Stimulated activated CD8-positive, alpha-beta memory T cell treated with anti-CD3 and anti-CD28 coated beads, Interleukin-7, amount 100 ng/mL, for 48 hours (primary cell): ENCODE data around the gene SLC25A33.
"Not testable (repeated sequence)": the region's sequence is repeated elsewhere in the genome, so short reads cannot be mapped to it uniquely, and the experiment has no call there.

ENCODE experiments used
- DNase-seq, 2 donors: peaks; one replicate each; pipeline ENCODE4 v3.0.0-alpha.2; 2020; ENCODE audit warnings: low read depth in 1 of 2; ENCODE audit errors: extremely low read depth in 1 of 2

Gene SLC25A33

DNA sequence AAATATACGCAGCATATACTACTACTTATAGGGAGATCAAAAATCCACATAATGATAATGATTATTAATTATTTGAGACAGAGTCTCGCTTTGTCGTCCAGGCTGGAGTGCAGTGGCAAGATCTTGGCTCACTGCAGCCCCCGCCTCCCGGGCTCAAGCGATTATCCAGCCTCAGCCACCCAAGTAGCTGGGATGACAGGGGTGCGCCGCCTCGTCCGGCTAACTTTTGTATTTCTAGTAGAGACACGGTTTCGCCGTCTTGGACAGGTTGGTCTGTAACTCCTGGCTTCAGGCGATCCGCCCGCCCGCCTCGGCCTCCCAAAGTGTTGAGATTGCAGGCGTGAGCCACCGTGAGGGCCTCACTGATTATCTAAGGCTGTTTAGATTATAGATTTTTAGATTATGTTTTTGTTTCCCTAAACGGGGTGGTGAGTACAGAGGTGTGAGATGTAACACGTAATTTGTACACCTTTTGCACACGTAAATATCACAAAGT lies 548 bp upstream of the SLC25A33 start:
- DNase-seq = no peak

DNA sequence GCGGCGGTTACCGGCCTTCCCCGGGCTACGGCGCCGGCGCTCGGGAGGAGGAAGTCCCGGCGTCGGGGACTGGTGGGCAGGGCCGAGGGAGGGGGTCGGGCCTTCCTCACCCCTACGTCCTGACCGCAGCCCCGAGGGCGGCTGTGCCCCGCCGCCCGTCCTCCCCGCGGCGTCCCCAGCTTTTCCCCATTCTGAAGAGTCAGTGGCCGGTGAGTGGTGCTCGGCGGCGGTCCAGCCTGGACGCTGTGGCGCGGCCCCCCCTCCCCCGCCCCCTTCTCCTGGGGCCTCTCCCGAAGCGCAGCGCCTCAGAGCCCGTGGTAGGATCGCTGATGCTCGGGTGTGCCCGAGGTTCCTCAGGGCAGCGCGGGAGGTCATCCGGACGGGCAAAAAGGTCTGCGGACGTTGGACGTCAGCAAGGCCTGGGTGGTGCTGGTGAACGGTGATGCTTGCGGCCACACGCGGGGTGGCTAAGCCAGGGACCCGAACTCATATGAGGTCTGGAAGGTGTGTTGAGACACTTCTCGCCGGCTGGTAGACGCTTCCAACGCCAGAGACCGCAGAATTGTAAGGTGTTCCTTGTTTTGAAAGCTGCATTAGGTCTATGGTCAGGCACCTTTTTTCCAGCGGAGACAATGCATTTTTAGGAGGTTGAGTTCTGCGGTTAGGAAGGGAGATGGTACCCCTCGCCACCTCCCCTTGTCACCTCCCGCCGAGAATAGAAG lies 725 bp downstream of the SLC25A33 start:
- peak; percentile 11 to 32 for DNase-seq

DNA sequence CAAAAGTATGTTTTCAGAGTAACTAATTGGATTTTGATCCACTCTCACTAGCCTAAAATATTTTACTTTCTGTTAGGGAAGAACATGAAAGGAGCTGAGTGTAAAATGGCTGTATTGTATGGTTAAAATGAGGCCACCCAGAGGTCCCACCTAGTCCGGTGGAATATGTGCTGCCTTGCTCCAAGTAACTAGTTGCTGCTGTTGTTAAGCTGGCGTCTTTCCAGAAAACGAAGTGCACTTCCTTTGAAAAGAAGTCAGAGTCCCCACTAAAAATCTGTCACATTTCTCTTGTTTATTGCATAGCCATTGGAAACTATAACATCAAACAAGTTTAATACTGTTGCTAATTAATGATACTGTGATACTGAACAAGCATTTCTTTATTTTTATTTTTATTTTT lies 3.2 kb downstream of the SLC25A33 start:
- DNase-seq = no peak

DNA sequence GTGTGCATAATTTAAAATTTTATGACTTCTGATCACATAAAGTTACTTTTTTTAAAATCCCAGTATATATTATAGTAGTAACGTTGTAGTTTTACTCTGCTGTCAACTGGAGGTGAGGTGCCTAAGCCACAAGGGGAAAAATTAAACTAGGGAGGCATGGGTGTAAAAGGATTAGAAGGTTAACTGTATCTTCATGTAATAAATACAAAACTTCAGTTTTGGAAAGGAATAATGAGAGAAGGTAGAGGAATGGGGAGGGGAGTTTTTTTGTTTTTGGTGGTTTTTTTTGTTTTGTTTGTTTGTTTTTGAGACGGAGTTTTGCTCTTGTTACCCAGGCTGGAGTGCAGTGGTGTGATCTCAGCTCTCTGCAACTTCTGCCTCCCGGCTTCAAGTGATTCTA lies 5.7 kb downstream of the SLC25A33 start:
- no peak for DNase-seq

DNA sequence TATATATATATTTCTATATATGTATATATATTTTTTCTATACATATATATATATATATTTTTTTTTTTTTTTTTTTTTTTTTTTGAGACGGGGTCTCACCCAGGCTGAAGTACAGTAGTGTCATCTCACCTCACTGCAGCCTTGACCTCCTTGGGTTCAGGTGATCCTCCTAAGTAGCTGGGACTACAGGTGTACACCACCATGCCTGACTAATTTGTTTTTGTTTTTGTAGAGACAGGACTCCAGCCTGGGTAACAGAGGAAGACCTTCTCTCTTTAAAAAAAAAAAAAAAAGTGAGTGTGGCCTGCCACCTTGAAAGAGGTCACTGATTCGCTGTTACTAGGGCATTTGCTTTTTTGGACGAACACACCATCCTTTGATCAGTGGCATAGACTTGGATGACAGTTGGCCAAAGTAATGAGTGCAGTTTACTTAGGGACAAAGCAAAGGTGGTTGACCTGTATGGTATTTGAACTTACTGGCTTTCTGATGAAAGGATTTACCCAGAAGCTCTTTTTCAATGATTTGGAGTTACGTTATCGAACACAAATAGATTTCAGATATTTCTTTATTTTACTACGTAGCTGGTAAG lies 10.8 kb downstream of the SLC25A33 start:
- no peak for DNase-seq

DNA sequence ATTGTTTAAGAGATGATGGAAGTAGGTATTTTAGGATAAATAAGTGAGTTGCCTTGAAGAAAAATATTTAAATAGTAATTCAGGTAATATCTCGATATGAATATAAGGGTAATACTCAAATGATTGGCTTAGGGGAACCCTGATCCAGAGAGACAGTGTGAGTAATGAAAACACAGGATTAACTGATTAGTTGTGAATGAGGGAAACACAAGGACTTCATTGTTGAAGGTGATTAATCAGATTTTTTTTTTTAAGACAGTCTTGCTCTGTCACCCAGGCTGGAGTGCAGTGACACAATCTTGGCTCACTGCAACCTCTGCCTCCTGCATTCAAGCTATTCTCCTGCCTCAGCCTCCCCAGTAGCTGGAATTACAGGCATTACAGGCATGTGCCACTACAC lies 12.7 kb downstream of the SLC25A33 start:
- no peak for DNase-seq

DNA sequence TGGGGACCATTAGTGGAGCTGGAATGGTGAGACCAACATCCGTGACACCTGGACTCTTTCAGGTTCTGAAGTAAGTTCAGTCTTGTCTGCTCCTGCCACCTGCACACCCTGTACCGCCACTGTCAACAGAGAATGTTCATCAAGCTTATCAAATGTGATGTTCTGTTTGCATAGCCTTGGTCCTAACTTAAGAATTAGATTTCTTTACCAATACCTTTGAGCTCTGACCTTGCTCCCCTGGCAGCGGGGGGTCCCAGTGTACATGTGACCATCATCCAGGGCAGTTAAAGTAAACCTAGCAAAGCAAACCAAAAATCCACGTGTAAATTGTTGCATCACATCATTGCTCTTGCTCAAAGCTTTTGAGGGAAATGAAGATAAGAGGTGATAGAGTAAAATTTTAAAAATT lies 14.5 kb downstream of the SLC25A33 start:
- DNase-seq = no peak

DNA sequence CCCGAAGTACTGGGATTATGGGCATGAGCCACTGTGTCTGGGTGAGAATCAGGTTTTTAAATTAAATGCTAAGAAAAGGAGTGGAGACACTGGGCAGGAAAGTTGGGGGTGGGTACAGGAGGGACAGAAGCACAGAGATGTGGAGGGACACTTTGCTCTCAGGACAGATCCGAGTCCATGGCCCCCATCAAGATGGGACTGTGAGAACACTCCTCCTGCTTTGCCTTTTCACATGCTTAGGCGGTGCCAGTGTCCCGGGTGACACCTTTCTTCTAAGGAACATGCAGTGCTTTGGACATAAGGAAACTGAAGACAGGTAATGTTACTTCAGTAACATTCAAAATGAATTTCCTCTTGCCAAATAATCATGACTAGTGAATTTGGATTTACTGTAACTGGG lies 16.7 kb downstream of the SLC25A33 start:
- DNase-seq = no peak

DNA sequence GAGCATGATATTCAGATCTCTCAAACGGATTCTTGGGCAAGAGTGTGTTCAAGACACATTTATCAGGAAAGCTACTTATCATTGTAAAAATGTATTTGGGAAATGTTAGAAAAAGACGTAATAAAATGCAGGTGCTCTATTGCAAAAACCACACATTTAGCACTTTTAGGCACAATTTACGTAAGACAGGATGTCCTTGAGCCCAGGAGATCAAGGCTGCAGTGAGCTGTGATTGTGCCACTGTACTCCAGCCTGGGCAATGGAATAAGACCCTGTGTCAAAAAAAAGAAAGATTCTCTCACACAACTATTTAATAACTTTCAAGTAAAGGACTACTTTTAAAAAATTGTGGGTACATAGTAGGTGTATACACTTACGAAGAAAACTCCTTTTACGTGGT lies 18.4 kb downstream of the SLC25A33 start:
- no peak for DNase-seq

DNA sequence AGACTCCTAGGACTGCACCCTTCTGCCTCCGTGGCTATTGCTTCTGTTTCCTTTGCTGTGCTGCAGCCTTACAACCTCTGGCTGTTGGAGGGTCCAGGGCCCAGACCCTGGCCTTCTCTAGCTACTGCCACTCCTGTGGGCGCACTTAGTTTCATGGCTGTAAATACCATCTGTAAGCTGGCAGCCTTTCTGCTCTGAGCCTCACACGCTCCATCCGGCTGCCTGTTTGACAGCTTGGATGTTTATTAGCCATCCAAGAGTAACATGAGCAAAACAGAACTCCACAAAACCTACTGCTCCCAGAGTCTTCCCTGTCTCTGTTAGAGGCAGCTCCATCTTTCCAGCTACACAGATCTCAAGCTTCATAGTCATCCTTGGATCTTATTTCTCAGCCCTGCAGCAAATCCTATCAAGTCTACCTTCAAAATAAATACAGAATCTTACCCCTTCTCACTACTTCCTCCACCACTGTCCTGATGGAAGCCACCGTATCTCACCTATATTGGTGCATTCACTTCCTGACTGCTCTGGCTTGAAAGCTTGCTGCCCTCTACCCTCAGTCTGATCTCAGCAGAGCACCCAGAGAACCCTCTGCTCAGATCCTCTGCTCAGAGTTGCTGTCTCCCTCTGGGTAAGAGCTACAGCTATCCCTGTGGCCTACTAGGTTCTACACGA lies 19.1 kb downstream of the SLC25A33 start:
- DNase-seq = no peak

DNA sequence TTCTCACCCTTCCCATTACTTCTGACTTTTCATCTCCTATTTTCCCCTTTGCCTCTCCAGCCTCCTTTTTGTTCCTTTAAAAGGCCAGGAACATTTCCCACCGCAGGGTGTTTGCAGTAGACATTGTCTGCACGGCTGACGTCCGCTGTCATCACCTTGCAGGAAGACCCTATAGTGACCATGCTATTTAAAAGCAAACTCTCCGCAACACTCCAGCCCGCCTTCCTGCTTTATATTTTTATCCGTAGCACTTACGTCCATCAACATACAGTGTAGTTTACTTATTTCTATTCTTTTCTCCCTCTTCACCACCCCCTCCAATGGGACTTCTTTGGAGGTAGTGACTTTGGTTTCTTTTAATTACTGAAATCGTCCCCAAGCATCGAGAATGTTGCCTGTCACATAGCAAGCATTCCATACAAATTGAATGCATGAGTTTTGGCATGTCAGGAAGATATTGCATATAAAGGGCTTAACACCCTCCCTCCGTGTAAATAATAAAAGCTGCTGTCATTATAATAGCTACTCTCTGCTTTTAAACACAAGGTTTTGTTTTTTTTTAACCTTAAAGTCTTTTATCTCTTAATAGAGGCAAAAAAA lies 19.8 kb downstream of the SLC25A33 start:
- no peak for DNase-seq

DNA sequence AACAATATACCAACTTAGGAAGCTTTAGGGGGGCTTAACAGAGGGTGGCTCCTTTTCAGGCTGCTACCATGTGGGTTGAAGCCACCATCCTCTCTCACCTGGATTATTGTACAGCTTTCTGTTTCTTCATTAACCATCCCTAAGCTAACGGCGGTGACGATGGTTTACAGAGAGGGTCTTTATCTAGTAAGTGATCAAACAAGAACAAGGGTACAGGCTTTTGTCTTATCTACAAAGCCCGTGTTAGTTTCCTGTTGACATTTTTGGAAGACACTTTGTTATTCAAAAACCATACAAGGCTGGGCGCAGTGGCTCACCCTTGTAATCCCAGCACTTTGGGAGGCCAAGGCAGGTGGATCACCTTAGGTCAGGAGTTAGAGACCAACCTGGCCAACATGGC lies 20.4 kb downstream of the SLC25A33 start:
- DNase-seq = no peak

DNA sequence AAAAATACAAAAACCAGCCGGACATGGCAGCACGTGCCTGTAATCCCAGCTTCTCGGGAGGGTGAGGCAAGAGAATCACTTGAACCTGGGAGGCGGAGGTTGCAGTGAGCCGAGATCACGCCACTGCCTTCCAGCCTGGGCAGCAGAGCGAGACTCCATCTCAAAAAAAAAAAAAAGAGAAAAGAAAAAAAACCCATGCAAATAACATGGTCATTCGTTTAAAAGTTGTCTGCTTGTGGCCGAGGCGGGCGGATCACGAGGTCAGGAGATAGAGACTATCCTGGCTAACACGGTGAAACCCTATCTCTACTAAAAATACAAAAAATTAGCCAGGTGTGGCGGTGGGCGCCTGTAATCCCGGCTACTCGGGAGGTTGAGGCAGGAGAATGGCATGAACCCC lies 20.8 kb downstream of the SLC25A33 start:
- DNase-seq = not testable (repeated sequence)

DNA sequence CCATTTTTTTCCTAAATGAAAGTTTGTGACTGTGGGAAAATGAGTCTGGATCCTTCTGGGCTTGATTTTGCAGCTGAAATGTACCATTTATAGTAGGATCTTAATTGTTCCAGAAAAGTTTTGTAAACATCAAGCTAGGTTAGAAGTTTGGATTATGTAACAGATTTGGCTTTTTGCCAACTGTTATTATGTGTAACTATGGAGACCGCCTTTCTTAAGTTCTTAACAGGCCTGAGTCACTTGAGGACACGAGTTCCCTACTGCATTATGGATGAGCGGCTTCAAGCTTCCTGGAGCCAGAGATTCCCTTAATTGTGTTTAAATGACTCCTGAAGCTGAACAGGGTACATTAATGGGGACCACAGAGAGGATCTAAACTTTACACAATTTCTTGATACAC lies 22.2 kb downstream of the SLC25A33 start:
- DNase-seq = no peak

DNA sequence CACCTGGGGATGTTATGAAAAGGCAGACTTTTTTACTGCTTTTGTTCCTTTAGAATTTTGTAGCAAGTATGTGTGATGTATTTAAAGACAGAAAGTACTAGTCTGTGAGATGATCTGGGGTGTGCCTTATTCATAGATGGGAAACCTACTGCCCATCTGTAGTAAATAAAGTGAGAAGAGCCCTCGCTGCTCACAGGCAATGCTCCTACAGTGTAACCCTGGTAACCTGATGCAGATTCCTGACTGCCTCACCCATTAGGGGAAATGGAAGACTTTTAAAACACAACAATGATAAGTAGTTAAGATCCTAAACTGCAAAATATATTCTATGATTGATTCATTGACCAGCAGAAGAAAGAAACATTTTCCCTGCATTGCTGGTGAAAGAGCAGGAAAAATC lies 30.0 kb downstream of the SLC25A33 start:
- DNase-seq = no peak

DNA sequence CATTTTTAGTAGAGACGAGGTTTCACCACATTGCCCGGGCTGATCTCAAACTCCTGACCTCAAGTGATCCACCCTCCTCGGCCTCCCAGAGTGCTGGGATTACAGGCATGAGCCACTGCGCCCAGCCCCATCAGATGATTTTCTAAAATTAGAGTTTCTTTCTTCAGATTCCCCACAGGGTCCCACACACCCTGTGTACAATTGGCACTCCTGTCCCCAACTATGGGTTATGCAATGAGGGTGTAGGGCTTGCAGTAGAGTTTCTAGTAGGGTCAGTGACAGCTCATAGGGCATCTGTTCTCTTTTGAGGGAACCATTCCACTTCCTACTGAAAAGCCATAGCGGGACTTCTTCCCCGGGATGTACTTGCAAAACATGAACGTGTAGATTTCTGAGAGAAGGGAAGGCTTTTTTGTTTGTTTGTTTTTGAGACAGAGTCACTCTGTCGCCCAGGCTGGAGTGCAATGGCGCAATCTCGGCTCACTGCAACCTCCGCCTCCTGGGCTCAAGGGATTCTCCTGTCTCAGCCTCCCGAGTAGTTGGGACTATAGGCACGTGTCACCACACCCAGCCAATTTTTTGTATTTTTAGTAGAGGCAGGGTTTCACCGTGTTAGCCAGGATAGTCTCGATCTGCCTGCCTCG lies 31.7 kb downstream of the SLC25A33 start:
- DNase-seq = not testable (repeated sequence)

DNA sequence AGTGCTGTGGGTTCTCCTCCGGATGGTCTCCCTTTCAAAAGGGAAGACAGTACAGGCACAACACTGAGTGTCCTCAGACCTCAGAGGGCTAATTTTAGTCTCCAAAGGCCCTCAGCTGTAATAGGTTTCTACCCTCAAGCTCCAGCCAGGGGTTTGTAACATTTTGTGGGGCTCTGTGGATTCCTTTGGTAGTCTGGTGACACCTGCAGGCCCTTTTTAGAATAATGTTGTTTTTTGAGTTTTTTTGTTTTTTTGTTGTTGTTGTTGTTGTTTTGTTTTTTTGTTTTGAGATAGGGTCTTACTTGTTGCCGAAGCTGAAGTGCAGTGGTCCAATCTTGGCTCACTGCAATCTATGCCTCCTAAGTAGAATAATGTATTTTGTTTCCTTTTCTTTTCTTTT lies 34.5 kb downstream of the SLC25A33 start:
- no peak for DNase-seq

DNA sequence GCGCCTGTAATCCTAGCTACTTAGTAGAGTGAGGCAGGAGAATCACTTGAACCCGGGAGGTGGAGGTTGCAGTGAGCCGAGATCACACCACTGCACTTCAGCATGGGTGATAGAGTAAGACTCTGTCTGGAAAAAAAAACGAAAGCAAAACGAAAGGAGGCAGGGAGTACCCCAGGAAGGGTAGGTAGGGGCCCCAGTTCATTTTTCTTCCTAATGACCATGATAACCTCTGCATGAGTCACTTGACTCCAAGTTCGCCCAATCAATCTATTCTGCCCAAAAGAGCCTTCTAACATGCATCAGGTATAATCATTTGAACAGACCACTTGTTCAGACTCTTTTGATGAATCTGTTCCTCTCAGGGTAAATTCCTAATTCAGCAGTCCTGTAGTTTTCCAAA lies 36.2 kb downstream of the SLC25A33 start:
- no peak for DNase-seq

DNA sequence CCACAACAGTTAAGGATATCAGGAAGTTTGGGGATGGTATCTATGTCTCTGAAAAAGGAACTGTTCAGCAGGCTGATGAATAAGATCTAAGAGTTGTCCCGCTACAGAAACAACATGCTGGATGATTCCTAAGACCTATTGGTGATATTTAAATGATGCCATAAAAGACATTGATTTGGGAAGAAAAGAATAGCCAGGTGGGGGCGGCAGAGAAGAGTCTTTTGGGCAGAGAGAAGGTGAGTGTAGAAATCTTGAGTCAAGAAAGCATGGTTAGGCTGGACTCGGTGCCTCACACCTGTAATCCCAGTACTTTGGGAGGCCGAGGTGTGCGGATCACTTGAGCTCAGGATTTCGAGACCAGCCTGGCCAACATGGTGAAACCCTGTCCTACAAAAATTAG lies 37.6 kb downstream of the SLC25A33 start:
- DNase-seq = no peak

DNA sequence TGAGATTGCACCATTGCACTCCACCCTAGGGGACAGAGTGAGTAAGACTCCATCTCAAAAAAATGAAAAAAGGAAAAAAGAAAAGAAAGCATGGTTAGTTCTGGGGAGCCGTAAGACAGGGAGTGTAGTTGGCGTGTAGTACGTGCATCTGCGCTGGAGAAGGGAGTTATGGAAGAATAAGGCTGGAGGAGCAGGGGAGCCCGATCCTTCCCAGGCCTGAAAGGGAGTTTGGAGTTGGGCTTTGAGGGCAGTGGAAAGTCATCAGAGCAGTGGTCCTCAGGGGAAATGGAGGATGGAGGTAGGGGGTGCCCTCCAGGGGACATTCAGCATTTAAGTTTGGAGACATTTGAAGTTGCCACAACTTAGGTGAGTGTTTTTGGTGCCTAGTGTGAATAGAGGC lies 38.2 kb downstream of the SLC25A33 start:
- DNase-seq = no peak

DNA sequence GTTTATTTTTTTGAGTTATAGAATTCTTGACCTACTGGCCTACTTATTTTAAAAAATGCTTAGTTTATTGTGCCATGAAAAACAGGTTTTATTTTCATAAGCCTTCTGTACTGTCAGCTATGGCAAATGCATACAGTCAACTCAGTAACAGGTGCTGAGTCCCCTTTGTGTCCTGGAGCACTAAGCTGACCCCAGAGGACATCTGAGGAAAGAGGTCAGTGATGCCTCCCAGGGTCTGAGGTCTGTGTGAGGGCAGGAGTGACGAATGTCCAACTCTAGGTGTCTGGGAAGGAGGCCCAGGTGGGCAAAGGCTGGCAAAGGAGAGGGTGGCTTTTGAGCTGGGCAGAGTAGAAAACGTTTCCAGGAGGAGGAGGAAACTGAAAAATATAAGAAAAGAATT lies 41.7 kb downstream of the SLC25A33 start:
- no peak for DNase-seq
